Right forelimb (tissue), 1 donor: ENCODE results near the gene RADIL.
"Not testable (repeated sequence)": the region's sequence is repeated elsewhere in the genome, so short reads cannot be mapped to it uniquely, and the experiment has no call there.

Experiments
- DNase-seq: peaks from one replicate; pipeline ENCODE4 v3.0.0-alpha.2; 2018

Gene RADIL

DNA sequence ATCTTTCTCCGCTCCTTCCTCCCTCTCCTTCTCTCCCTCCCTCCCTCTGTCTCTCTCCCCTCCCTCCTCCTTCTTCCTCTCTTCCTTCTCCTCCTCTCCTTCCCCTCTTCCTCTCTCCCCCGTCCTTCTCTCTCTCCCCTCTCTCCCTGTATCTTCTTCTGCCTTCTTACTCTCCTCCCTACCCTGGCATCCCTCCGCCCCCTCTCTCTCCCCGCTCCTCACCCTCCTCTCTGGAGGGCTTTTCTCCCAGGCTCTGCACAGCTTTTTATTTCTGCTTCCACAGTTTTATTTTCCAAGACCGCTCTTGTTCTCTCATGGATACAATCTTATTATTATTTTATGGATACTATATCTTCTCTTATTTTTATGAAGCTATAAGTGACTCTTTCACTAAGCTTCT is 75.5 kb downstream of the RADIL start:
- no peak for DNase-seq

DNA sequence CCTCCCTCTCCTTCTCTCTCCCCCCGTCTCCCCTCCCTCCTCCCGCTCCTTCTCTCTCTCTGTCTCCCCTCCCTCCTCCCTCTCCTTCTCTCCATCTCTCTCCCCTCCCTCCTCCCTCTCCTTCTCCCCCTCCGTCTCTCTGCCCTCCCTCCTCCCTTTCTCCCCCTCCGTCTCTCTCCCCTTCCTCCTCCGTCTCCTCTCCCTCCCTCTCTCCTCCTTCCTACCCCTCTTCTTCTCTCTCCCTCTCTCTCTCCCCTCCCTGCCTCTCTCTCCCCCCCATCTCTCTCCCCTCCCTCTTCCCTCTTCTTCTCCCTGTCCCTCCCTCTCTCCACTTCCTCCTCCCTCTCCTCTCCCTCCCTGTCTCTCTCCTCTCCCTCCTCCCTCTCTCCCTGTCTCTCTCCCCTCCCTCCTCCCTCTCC is 75.9 kb downstream of the RADIL start:
- DNase-seq, result no peak

DNA sequence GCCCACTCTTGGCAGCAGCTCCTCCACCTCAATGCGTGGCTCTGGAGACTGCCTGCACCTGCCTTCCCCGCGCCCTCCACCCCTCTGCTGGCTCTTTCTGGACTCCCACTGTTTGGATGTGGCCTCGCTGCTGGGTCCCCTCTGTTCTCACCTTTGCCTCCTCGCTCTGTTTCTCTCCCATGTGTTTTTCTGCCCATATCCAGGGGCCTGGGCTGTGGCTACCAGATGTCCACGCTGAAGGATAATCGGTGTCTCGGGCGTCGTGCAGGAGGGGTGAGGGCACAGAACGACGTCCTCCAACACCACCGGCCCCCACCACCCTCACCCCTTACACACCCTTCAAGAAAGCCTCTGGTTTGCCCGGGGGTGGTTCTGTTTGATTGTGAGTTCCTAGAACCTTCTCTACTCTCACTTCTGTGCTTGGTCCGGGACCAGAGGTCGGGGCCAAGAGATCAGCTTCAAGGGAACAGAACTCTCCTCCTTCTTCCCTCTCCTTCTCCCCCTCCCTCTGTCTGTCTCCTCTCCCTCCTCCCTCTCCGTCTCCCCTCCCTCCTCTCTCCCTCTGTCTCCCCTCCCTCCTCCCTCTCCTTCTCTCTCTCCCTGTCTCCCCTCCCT is 76.4 kb downstream of the RADIL start:
- DNase-seq, result no peak

DNA sequence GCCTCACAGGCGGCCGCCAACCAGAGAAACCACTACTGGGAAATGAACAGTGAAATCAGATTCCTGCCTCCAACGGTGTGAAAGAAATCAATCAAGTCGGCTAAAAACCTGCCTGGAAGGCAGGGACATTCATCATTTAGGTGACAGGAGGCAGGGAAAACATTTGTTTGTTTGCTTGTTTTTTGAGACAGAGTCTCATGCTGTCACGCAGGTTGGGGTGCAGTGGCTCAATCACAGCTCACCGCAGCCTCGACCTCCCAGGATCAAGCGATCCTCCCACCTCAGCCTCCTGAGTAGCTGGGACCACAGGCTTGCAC is 77.6 kb downstream of the RADIL start:
- DNase-seq, result no peak

DNA sequence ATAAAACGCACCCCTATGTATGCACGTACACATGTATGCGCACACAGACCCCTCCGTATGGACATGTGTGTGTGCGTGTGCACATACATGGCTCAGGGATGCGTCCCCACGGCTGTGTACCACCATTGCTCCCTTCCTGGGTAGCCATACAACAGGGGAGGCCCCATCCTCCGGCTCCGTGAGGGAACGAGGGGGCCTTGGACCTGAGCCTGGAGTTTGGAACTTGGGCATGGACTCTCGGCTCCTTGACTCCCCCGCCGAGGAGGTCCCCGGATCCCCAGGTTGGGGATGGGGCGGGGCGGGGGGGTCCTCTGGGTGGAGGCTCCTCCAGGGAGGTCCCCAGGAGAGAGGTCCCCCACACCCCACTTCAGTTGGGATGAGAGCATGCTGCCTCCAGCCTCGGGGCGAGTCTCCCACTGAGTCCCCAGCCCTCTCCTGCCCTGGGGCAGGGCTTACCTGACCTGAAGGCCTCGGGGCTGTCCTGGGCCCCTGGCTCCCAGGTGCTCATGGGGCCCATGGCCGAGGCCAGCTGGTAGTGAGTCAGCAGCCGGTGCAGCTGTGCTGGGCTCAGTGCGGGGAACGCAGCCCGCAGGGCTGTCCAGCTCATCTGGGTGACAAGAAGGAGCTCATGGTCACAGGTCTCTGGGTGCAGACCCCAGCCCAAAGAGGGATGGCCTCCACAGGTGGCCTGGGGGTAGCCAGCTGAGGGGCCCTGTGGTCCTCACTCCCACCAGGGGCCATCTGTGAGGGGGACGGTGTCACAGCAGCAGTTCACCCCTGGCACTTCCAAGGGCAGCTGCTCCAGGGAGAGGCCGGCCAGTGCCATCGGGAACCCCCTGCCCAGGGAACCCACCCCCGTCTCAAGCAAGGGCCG is 78.2 kb downstream of the RADIL start:
- DNase-seq, result no peak

DNA sequence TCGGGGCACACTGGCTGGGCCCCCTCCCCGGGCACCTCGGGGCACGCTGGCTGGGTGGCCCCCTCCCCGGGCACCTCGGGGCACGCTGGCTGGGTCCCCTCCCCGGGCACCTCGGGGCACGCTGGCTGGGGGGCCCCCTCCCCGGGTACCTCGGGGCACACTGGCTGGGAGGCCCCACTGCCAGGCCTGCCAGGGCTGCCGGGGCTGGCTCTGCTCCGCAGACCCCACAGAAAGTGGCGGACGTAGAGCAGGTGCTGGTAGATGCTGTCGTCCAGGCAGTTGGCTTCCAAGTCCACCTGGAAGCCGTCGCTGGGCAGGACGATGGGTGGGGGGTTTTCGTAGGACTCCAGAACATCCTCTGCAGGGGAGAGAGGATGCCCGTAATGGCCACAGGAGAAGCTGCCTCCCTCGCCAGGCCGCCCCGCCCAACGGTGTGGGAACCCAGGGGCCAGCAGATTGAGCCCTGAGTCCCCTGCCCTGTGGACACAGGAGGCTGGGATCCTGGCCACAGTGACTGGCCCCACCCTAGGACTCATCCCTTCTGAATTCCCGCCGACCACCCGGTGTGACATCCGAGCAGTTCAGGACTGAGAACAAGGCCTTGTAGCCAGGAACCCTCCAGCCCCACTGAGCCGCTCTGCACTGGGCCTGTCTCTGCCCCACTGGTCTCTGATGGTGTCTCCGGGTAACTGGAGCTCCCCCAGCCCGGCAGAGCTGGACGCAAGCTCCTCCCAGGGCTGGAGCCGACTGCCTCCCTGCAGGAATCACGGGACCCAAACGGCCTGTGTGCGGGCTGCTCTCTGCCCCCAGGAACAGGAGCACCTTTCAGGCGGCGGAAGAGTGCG is 79.9 kb downstream of the RADIL start:
- DNase-seq, result no peak

DNA sequence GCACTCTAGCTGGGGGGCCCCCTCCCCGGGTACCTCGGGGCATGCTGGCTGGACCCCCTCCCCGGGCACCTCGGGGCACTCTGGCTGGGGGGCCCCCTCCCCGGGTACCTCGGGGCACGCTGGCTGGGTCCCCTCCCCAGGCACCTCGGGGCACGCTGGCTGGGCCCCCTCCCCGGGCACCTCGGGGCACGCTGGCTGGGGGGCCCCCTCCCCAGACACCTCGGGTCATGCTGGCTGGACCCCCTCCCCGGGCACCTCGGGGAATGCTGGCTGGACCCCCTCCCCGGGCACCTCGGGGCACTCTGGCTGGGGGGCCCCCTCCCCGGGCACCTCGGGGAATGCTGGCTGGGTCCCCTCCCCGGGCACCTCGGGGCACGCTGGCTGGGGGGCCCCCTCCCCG is 80.9 kb downstream of the RADIL start:
- DNase-seq, result not testable (repeated sequence)

DNA sequence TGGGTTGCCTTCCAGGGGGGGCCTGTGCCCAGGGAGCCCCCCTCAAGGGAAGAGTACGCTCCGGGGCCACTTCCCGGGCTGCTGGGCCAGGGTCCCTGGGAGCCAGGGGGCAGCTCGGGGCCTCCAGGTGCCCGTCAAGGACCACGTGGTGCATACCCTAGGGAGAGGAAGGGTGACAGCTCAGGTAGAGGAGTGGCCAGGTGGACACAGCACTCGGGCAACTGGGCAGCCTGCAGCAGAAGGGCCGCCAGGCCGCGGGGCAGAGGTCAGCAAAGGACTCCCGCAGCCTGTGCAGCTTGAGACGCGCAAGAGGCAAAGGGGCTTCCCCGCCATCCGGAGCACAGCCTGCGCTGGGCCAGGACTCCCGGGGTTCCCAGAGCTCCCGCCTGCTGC is 81.7 kb downstream of the RADIL start:
- no peak for DNase-seq

DNA sequence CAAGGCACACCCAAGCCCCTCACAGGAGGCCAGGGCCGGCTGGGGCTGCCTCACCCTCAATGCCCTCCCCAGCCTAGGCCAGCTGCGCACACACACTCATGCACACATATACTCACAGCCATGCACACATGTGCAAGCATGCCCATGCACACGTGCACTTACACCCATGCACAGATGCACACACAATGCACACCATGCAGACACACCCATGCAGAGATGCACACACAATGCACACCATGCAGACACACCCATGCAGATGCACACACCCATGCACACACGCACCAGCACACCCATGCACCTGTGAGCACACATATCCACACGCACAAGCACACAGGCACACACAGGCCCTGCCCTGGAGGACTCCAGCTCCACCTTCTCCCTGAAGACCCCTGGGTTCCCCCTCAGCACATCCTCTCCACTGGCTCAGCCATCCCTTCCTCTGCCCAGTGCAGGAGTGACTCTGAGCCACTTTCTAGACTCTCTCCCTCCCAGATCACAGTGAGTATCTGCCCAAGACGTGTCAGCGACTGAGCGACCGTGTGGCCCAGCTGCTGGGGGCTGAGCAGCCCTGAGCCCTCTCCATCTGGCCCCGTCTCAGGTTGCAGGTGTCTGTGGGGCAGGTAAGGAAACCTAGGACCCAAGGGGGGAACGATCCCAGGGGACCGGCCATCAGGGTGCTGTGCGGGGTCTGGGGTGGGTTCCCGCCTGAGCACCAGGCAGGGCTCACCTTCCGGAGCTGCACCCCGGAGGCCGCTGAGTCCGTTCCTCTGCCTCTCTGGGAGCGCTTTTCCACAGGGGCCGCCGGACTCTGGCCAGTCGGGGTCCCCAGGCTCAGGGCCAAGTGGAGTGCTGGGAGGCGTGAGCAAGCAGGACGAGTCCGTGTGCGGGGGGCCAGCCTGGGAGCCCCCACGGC is 82.3 kb downstream of the RADIL start:
- no peak for DNase-seq

DNA sequence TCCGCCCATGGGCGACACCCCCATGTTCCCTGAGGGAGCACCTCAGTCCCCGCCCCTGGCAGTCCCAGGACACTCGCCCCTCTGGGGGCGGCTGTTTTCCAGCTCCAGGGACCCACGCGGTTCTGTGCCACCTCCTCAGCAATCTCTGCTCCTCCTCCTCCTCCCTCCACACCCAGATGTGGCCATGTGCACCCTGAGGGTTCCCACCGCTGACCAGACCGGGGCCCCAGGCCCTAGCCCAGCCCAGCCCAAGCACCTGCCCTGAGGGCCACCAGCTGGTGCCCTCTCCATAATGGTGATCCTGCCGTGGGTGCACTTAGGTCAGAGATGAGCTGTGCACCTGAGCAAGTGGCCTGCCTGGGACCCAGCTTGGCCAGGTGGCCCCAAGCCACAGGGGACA is 83.0 kb downstream of the RADIL start:
- DNase-seq, result no peak

DNA sequence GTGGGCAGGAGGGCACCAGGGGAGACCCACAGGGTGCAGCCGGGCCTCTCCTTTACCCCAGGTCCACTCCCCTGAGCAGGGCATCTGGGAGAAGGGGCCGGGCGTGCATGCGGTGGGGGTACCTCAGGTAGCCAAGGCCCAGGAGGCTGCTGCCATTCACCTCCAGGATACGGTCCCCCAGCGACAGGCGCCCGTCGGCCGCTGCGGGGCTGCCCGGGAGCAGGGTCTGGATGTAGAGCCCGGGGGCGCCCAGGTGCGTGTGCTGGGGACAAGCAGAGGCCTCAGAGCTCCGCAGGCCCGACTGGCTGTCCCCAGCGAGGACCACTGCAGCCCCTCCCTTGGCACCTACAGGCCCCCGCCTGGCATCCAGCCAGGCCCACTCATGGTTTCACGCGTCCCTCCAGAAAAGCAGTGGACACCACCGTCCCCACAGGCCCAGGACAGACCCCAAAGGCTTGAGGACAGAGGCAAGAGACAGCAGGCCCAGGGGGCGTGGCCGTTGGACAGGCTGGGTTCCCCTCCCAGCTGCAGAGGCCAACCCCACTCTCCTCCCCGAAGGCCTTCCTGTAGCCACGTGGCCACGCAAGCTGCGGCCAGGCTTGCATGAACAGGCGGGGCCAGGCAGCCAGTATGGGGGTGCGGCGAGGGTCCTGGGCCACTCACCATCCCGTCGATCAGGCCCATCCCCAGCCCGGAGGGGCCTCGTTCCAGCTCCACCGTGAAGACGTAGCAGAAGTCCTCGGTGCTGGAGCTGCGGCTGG is 83.8 kb downstream of the RADIL start:
- no peak for DNase-seq

DNA sequence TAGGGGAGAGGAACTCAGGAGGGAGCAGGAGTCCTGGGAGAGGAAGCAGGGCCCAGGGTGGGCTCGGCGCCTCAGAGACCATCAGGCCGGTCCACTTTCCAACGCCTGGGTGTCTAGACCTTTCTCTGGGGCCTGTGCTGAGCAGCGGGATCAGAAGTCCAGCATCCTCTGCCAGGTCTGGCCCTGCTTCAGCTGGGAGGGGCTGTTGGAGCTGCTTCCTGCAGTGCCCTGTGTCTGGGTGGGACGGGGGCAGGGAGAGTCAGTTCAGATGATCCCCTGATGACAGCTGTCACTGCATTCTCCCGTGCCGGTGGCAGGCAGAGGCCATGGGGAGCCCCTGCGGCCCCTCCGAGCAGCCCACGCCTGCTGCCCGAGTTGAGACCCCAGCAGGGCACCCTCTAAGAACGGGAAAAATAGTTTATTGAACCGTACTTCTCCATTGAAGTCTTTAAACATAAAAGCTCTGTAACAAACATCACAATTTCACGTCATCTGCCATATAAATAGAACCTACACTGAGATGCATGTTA is 84.7 kb downstream of the RADIL start:
- no peak for DNase-seq

DNA sequence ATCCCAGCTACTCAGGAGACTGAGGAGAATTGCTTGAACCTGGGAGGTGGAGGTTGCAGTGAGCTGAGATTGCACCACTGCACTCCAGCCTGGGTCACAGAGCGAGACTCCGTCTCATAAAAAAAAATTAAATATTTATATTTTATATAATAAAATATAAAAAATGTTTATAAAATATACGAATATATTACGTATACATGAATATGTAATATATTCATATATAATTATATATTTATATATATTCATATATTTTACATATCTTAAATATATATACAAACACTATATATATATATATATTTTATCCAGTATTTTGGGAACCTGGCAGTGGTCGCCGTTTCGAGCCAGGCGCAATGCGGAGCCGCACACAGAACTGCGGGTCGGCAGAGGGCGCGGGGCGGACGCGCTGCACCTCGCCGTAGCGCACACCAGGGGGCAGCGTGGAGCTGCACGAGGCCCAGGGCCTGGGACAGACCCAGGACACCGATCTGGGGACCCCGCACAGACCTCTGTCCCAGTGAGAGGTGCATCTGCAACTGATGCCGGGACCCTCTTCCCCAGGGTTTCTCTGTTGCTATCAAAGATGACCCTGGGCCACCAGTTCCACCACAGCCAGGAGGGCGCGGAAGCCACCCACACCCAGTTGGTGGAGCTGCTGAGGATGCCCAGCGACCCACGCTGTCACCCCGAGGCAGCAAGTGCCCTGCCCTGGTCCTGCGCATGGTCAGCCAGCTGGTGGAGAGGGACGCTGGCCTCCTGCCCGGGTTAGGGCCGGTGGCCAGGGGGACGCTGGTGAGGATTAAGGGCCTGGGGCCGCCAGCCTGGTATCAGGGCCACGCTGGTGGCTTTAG is 85.4 kb downstream of the RADIL start:
- DNase-seq, result peak; percentile 66

DNA sequence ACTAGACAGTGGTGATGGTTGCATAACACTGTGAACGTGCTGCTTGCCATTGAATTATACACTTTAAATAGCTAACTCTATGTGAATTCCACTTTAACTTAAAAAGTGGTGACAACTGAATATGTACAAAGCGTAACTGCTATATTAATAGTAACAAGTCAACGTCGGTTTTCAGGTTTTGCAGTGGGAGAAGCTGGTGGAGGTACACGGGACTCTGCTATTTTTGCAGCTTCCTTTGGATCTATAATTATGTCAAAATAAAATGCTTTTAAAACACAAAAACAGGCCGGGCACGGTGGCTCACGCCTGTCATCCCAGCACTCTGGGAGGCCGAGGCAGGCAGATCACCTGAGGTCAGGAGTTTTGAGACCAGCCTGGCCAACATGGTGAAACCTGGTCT is 87.1 kb downstream of the RADIL start:
- DNase-seq, result no peak

DNA sequence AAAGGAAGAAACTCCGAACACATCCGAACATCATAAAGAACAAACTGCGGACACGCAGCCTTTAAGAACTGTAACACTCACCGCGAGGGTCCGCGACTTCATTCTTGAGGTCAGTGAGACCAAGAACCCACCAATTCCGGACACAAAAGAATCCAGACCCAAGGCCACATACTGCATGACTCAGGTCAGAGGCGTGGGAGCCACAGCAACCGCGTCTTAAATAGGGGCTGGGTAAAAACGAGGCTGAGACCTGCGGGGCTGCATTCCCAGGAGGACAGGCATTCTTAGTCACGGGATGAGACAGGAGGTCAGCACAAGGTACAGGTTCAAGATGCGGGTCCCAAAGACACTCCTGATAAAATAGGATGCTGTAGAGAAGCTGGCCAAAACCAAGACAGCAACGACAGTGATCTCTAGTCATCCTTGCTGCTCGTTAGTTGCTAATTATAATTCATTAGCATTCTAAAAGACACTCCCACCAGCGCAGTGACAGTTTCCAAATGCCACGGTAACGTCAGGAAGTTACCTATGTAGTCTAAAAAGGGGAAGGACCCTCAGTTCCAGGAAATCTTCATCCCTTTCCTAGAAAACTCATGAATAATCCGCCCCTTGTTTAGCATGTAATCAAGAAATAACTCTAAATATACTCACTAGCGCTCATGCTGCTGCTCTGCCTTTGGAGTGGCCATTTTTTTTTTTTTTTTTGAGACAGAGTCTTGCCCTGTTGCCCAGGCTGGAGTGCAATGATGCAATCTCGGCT is 88.7 kb downstream of the RADIL start:
- no peak for DNase-seq

DNA sequence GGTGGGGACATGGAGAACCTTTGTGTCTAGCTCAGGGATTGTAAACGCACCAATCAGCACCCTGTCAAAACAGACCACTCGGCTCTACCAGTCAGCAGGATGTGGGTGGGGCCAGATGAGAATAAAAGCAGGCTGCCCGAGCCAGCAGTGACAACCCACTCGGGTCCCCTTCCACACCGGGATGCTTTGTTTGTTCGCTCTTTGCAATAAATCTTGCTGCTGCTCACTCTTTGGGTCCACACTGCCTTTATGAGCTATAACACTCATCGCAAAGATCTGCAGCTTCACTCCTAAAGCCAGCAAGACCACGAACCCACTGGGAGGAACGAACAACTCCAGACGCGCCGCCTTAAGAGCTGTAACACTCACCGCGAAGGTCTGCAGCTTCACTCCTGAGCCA is 89.3 kb downstream of the RADIL start:
- not testable (repeated sequence) for DNase-seq

DNA sequence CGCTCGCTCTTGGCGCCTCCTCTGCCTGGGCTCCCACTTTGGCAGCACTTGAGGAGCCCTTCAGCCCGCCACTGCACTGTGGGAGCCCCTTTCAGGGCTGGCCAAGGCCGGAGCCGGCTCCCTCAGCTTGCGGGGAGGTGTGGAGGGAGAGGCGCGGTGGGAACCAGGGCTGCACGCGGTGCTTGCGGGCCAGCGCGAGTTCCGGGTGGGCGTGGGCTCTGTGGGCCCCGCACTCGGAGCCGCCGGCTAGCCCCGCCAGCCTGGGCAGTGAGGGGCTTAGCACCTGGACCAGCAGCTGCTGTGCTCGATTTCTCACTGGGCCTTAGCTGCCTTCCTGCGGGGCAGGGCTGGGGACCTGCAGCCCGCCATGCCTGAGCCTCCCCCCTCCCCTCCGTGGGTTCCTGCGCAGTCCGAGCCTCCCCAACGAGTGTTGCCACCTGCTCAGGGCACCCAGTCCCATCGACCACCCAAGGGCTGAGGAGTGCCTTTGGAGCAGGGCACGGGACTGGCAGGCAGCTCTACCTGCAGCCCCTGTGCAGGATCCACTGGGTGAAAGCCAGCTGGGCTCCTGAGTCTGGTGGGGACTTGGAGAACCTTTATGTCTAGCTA is 90.0 kb downstream of the RADIL start:
- DNase-seq, result not testable (repeated sequence)

DNA sequence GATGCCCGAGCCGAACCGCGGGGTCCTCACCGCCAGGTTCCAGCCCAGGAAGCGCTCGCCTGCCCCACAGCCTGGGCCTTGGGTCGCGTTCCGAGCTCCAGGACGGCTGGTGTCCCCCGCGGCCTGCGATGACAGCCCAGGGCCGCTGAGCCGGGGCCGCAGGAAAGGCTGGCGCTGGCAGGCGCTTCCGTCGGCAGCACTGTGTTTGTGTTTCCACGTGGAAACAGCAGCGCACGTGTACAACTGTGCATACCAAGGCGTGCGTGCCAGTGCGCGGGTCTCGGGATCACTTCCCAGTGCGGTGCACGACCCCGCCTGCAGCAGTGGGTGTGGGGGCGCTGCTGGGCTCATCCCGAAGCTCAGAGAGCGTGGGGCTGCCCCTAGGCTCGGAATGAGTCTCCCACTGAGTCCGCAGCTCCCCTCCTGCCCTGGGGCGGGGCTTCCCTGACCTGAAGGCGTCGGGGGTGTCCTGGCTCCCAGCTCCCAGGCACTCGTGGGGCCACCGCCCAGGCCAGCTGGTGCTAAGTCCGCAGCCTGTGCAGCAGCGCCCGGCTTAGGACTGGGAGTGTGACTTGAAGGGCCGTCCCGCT is 90.9 kb downstream of the RADIL start:
- DNase-seq, result no peak
